Epithelial cell of proximal tubule (primary cell): ENCODE measurements around the gene E2F3. TPM values are rescaled to one million over a fixed set of nuclear protein-coding genes. Genes with fewer than 3 reads are reported as not detected.

Experiments used
- DNase-seq: peaks from one replicate; pipeline ENCODE4 v3.0.0-alpha.2; 2011; ENCODE audit warnings: low read depth
- H3K4me3 ChIP-seq: 2 replicates; pipeline ENCODE4 v1.5.1; 2011; ENCODE audit warnings: low read depth, mild to moderate bottlenecking, low read length
- total RNA-seq: library from RNA; depleted of rRNA; stranded (reverse); fragments of >200 nt; gene quantifications from 2 replicates; pipeline ENCODE4 v1.2.3, GENCODE V29; 2015
- TF ChIP-seq, protein P1 (sequence below): conservative IDR thresholded peaks from 2 replicates; pipeline ENCODE4 v1.5.1; 2012; ENCODE audit warnings: low read depth, mild to moderate bottlenecking, low read length

E2F3 gene
- total RNA-seq, 1 donor from 2014 or later = 12.5 TPM

DNA sequence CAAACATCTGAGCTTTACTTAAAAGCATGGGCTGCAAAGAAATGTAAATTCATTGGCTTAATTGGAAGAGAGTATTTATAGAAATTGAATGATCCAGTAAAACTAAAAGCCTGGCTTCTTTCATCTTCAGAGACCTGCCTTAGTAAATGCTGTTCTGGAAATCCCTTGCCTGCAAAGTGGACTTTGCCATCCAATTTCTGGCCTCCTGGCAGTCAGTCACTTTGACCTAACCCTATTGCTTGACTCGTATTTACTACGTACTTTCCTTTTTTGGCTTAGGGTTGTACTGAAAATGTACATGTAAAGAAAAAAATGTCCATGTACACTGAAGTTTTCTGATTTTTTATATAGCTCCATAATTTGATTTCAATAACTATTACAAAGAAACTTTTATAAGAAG lies 47.1 kb downstream of the E2F3 start:
- DNase-seq = no peak
- no peak overlapping the region for H3K4me3 ChIP-seq
- TF ChIP-seq, protein P1, sequence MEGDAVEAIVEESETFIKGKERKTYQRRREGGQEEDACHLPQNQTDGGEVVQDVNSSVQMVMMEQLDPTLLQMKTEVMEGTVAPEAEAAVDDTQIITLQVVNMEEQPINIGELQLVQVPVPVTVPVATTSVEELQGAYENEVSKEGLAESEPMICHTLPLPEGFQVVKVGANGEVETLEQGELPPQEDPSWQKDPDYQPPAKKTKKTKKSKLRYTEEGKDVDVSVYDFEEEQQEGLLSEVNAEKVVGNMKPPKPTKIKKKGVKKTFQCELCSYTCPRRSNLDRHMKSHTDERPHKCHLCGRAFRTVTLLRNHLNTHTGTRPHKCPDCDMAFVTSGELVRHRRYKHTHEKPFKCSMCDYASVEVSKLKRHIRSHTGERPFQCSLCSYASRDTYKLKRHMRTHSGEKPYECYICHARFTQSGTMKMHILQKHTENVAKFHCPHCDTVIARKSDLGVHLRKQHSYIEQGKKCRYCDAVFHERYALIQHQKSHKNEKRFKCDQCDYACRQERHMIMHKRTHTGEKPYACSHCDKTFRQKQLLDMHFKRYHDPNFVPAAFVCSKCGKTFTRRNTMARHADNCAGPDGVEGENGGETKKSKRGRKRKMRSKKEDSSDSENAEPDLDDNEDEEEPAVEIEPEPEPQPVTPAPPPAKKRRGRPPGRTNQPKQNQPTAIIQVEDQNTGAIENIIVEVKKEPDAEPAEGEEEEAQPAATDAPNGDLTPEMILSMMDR = no peak

DNA sequence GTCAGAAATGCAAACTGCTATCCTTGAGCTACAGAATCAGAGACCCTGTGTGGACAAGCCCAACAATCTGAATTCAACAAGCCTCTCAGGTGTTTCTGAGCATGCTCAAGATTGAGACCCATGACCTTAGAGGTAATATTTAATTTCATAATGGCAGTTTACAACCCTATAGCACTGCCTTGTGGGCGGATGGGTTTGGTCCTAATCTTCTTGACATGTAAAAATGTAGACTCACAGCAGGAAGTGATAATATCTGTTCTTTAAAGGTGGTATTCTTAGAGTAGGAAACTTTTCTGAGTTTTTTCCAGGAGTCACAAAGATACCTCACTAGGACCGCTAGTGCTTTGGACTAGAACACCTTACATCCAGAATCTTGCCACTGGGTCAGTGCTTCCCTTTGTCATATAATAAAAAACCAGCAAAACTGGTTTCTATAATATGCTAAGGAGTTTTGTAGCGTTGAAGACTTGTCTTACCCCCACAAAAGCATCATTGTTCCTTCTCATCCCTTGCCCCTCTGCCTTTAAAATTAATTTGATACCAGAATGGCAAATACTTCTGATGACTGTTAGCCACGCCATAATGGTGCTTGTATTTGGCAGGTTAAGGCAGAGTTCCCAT lies 52.6 kb downstream of the E2F3 start:
- DNase-seq = no peak
- TF ChIP-seq, protein P1 = no peak
- H3K4me3 ChIP-seq = no peak overlapping the region

DNA sequence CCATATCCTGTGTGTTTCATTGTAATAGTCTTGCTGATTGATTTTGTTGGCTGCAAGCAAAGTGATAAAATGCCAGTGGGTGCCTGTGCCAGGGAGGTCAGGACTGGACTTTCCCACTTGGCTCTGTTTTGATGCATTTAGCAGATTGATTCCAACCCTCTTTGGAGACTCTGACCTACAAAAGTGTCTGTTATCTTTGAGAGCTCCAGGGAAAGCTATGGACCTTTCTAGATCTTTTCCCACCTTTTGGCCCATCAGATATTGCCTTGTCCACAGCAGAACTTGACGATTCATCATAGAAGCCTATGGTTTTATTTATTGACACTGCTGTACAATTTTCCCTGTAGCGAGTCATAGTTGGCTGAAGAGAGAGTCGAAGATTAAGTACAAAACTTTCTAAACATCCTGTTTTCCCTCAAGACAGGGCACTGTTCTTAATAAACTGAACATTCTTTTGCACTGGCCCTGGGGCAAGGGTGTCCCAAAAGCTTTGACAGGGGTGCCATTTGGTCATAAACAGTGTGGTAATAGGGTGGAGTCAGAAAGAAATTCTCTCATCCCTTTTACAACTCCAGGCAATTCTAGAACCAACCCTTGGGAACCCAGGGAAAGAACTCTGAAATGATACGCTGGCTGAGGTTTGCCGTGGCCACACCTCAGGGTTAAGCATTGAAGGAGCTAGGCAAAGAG lies 53.7 kb downstream of the E2F3 start:
- no peak for DNase-seq
- H3K4me3 ChIP-seq = no peak overlapping the region
- TF ChIP-seq, protein P1 = no peak

DNA sequence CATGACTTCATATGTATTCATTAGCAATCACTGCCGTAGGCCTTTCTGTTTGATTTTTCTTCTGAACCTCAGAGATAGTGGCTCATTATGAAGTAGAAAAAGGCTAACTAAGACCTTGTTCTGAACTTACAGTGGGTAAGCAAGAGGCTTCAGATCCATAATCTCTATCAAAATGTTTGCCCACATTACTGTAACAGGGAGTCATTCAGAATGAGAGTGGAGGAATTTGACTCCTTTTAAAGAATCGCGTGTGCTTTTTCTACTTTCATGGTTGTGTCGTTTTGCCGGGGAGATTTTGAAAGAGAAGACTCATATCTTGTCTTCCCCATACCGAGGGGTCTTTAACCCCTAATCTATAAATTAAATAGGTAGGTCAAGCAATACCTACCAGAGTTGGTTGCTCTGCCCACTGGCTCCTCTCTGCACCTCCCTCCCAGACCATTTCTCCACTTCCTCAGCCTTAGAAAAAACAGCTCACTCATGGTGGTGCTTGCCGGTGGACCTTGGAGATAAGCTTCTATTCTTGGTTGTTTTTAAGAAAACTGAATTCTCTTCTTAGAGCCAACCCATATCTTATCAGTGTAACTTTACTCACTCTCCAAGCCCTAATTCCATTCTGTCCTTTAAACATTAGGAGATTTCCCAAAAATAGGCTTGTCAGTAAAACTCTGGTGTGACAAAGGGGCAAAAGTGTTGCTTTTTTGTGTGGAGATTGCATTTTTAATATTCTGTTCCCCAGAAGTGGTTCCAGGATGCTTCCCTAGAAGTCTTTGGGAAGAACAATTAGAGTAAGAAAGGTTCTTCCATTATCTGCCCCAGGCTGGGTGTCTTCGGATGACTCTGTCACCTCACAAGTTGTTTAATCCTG lies 56.6 kb downstream of the E2F3 start:
- TF ChIP-seq, protein P1 = no peak
- H3K4me3 ChIP-seq = no peak overlapping the region
- no peak for DNase-seq

DNA sequence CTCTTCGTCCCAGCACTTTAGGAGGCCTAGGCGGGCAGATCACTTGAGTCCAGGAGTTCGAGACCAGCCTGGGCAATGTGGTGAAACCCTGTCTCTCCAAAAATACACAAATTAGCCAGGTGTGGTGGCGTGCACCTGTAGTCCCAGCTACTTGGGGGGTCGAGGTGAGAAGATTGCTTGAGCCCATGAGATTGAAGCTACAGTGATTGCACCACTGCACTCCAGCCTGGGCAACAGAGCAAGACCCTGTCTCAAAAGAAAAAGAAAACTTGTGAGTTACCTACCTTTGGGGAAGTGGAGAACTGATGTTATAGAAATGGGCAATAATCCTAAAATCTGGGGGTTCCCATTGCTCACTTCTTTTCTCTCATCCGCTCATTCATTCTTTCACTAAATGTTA lies 58.0 kb downstream of the E2F3 start:
- no peak overlapping the region for H3K4me3 ChIP-seq
- no peak for DNase-seq
- TF ChIP-seq, protein P1 = no peak

DNA sequence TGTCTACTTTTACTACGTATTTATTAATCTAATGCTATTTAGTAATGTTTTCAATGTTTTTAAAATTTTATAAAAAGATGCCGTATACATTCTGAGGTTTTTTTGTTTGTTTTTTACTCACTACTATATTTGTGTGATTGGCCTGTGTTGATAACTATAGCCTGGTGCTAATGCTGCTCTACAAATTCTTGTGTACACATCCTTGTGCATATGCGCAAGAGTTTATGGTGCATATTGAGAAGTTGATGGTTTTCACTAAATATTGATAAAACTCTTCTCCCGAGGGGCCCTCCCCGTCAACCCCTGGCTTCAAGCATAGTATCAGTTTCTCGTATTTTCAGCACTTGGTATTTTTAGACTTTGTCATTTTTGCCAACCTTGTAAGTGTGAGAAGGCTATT lies 59.9 kb downstream of the E2F3 start:
- H3K4me3 ChIP-seq = no peak overlapping the region
- DNase-seq = no peak
- TF ChIP-seq, protein P1 = no peak
